GM10248 (cell line): Measurements from ENCODE around the gene MBLAC2.

Source experiments
- CTCF ChIA-PET: fragments of 300-600 bp; sonication (Branson Sonifier 250); formaldehyde crosslinking; extraction: SDS; loops from one replicate; lab custom pipeline; 2021; ENCODE audit warnings: antibody characterized with exemption; lab: Yijun Ruan, JAX
- POLR2A ChIA-PET: fragments of 350-650 bp; sonication (Branson Sonifier 250); formaldehyde crosslinking; extraction: SDS; loops from one replicate; lab custom pipeline; 2020; ENCODE audit warnings: antibody characterized with exemption; lab: Yijun Ruan, JAX
- DNase-seq: peaks from one replicate; pipeline ENCODE4 v3.0.0; 2012; ENCODE audit errors: extremely low spot score
- CTCF ChIP-seq: IDR thresholded peaks from 2 replicates; pipeline ENCODE4 v1.5.1; 2012; ENCODE audit warnings: mild to moderate bottlenecking, low read depth; ENCODE audit errors: extremely low read depth, missing control alignments, control extremely low read depth

MBLAC2 gene

GRCh38 chr5:90410178-90410762 is 64.3 kb downstream of the MBLAC2 start:
- TF ChIP-seq CTCF: no peak
- DNase-seq: no peak
- ChIA-PET POLR2A (interaction anchor here (0.6 to 1.0 kb wide), 5 partner anchors 8 to 119 kb away, joined by 3 to 6 read pairs (median 3); partner anchors contain the start of genes LYSMD3, MBLAC2 and POLR3G), CTCF (interaction anchor here (1.2 to 2.0 kb wide), 9 partner anchors 10 to 373 kb away, joined by 3 to 10 read pairs (median 5); partner anchors contain the start of gene LYSMD3)

- ChIA-PET CTCF (interaction anchor here (1.3 to 2.0 kb wide), 6 partner anchors 9 to 120 kb away, joined by 3 to 10 read pairs (median 5); partner anchors contain the start of gene LYSMD3), POLR2A (interaction anchor here (0.6 to 1.0 kb wide), 6 partner anchors 9 to 642 kb away, joined by 3 to 8 read pairs (median 4); partner anchors contain the start of genes LYSMD3, MBLAC2 and POLR3G)
- TF ChIP-seq CTCF: no peak
- peak; percentile 90 for DNase-seq
Measured at GRCh38 chr5:90409318-90410177, 65.0 kb downstream of the MBLAC2 start, which contains the start of gene CETN3. Gene CETN3, minus strand, starts transcription at chr5:90409756. Its CDS starts 95 bp downstream, at chr5:90409661.

GRCh38 chr5:90408571-90409317 is 65.8 kb downstream of the MBLAC2 start:
- CTCF ChIA-PET: no interaction called here
- DNase-seq: no peak
- TF ChIP-seq CTCF: no peak
- POLR2A ChIA-PET: interaction anchor here (0.6 kb wide), 1 partner anchor 388 kb away, joined by 3 read pairs; no protein-coding TSS in a partner anchor
